Neutrophil (primary cell): ENCODE results near the gene MUS81.

ENCODE experiments used
- H3K27ac ChIP-seq: fragments of 200-600 bp; sonication (generic); 2 replicates; pipeline ENCODE4 v1.5.1; 2016; ENCODE audit warnings: mild to moderate bottlenecking, moderate library complexity
- H3K27me3 ChIP-seq: fragments of 200-600 bp; sonication (generic); 2 replicates; pipeline ENCODE4 v1.6.0; 2016; ENCODE audit warnings: mild to moderate bottlenecking
- H3K36me3 ChIP-seq: fragments of 200-600 bp; sonication (generic); 2 replicates; pipeline ENCODE4 v1.5.1; 2017
- H3K4me1 ChIP-seq, 2 experiments: fragments of 200-600 bp in 1 of 2; sonication (generic) in 1 of 2; 1 replicate in 1 of 2; 2 replicates in 1 of 2; pipeline versions ENCODE4 v1.5.1 to v1.6.1; 2013 to 2016; ENCODE audit warnings: low read depth in 1 of 2, low read length in 1 of 2, mild to moderate bottlenecking in 1 of 2, moderate library complexity in 1 of 2; ENCODE audit not compliant: control insufficient read depth in 1 of 2, insufficient read depth in 1 of 2
- H3K4me3 ChIP-seq, 2 experiments: fragments of 200-600 bp in 1 of 2; sonication (generic) in 1 of 2; 1 replicate in 1 of 2; 2 replicates in 1 of 2; pipeline ENCODE4 v1.5.1; 2013 to 2016; ENCODE audit warnings: low read depth in 1 of 2, low read length in 1 of 2, mild to moderate bottlenecking in 1 of 2, moderate library complexity in 1 of 2
- H3K9me3 ChIP-seq: fragments of 200-600 bp; sonication (generic); 2 replicates; pipeline ENCODE4 v1.5.1; 2016
- CTCF ChIP-seq: fragments of 200-600 bp; sonication (generic); IDR thresholded peaks from 2 replicates; pipeline ENCODE4 v1.5.1; 2016; ENCODE audit warnings: antibody characterized with exemption

The MUS81 gene

GRCh38 chr11:65817312-65817834 lies 42.9 kb upstream of the MUS81 start:
- Histone ChIP-seq H3K27me3 (no peaks in the 10 kb centered on the region), H3K4me3 (peak overlapping the region; percentile 62 to 75), H3K27ac (peak overlapping the region; percentile 94), H3K9me3 (no peaks in the 10 kb centered on the region), H3K4me1 (peaks cover 38 to 54% of the 10 kb centered on the region in 2 experiments), H3K36me3 (no peaks in the 10 kb centered on the region)
- TF ChIP-seq CTCF = no peak

- H3K27ac ChIP-seq = peak overlapping the region; percentile 94
- no peaks in the 10 kb centered on the region for H3K27me3 ChIP-seq
- no peaks in the 10 kb centered on the region for H3K36me3 ChIP-seq
- H3K4me1 ChIP-seq = peaks cover 32 to 48% of the 10 kb centered on the region in 2 experiments
- no peaks in the 10 kb centered on the region for H3K9me3 ChIP-seq
- TF ChIP-seq CTCF = peak; percentile 100
- H3K4me3 ChIP-seq = peak overlapping the region; percentile 62 to 75
Measured at GRCh38 chr11:65817835-65818680, 42.2 kb upstream of the MUS81 start.

GRCh38 chr11:65821107-65821506 lies 39.1 kb upstream of the MUS81 start:
- peaks cover 16 to 32% of the 10 kb centered on the region in 2 experiments for H3K4me1 ChIP-seq

GRCh38 chr11:65822776-65823528 lies 37.3 kb upstream of the MUS81 start:
- Histone ChIP-seq H3K4me3 (no peak overlapping the region), H3K4me1 (peaks cover 0 to 14% of the 10 kb centered on the region in 2 experiments), H3K36me3 (no peaks in the 10 kb centered on the region), H3K9me3 (no peaks in the 10 kb centered on the region), H3K27ac (no peak overlapping the region), H3K27me3 (no peaks in the 10 kb centered on the region)
- no peak for TF ChIP-seq CTCF

More at GRCh38 chr11:65821107-65821506, 39.1 kb upstream of the MUS81 start:
- no peaks in the 10 kb centered on the region for H3K36me3 ChIP-seq
- H3K4me3 ChIP-seq = no peak overlapping the region
- no peak overlapping the region for H3K27ac ChIP-seq
- H3K27me3 ChIP-seq = no peaks in the 10 kb centered on the region
- no peak for TF ChIP-seq CTCF
- no peaks in the 10 kb centered on the region for H3K9me3 ChIP-seq

- H3K36me3 ChIP-seq = no peaks in the 10 kb centered on the region
- no peak overlapping the region for H3K27ac ChIP-seq
- peaks cover 10% of the 10 kb centered on the region for H3K27me3 ChIP-seq
- no peak for TF ChIP-seq CTCF
- no peak overlapping the region for H3K4me3 ChIP-seq
- H3K9me3 ChIP-seq = no peaks in the 10 kb centered on the region
- no peaks in the 10 kb centered on the region for H3K4me1 ChIP-seq
Measured at GRCh38 chr11:65826984-65827735, 33.1 kb upstream of the MUS81 start.
